ENCODE results near the gene NUBP2.
"Not testable (repeated sequence)": the region's sequence is repeated elsewhere in the genome, so short reads cannot be mapped to it uniquely, and the experiment has no call there.

GRCh38 chr16:1799263-1799662 is 16.5 kb downstream of the NUBP2 start:
- not testable (repeated sequence) for TF ChIP-seq POLR2A (IDR thresholded peaks at IDR 0.05; ENCODE audit: low read depth, low read length); JUN (IDR thresholded peaks at IDR 0.05; ENCODE audit: borderline replicate concordance, insufficient read depth, insufficient read length, low read depth); CTCF (IDR thresholded peaks at IDR 0.05; ENCODE audit: extremely low read depth in 1 of 2, insufficient read depth in 1 of 2, low read depth in 1 of 2, low read length in 2 of 2); MAX (IDR thresholded peaks at IDR 0.05; ENCODE audit: insufficient read depth, insufficient read length); EZH2 (IDR thresholded peaks at IDR 0.05; ENCODE audit: borderline replicate concordance, low read depth, low read length, severe bottlenecking); POLR2AphosphoS5 (IDR thresholded peaks at IDR 0.05; ENCODE audit: insufficient read depth, low read depth, low read length); MYC (IDR thresholded peaks at IDR 0.05; ENCODE audit: low read depth, low read length)
